ENCODE results near the gene CDO1.
A peak's percentile ranks its signal among the peaks of the same experiment; 100 is the strongest.

CDO1 gene

DNA sequence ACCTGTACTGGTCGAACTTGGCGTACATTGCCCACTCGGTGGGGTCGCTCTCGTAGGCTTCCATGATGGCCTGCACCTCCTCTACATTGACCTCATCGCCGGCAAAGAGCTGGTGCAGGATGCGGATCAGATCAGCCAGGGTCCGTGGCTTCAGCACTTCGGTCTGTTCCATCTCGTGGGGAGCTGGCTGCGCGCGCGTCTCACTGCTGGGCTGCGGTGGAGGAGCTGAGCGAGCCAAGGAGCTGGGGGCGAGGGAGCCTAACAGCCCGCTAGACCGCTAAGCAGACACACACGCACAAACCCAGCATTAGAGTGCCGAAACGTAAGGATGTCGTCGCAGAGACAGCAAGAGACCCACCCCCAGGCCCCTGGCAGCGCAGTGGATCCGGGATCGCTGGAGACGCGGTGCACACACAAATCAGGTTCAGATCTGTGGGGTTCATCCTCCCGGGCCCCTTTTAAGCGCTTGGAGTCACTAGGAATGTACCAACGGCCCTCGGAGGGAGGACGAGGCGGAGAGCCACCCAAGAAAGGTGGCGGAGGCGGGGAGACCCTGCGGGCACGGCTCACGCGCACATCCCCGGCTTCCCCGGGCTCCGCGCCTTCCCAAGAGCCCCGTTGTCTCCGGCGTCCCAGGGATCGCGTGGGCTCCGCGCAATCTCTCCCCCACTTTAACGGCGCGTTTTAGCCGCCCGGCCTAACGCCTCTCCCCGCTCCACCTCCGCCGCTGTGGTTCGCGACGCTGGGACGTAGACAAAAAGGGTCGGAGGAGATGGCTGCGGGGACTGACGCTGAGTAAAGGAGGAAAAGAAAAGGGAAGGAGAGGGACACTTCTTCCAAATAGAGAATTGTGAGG lies at the start of gene CDO1:
Gene CDO1, minus strand, starts transcription at position 434 of the 856 bp plus-strand sequence. Its CDS starts 262 bp downstream, at position 172.
- Mint-ChIP-seq H3K4me3 (peak within 1 kb of the TSS; percentile 49), H3K9me3 (no peaks in the 10 kb centered on the region), H3K27me3 (peaks cover 73% of the 10 kb centered on the region), H3K36me3 (ENCODE audit: low read depth) (no peaks in the 10 kb centered on the region), H3K27ac (no peak within 1 kb of the TSS), H3K4me1 (ENCODE audit: low read depth) (peaks cover 22% of the 10 kb centered on the region)
- intact Hi-C loops (cut with micrococcal nuclease) = loop anchor here (5.0 kb wide), 1 partner anchor 169 kb away; no protein-coding TSS in a partner anchor

DNA sequence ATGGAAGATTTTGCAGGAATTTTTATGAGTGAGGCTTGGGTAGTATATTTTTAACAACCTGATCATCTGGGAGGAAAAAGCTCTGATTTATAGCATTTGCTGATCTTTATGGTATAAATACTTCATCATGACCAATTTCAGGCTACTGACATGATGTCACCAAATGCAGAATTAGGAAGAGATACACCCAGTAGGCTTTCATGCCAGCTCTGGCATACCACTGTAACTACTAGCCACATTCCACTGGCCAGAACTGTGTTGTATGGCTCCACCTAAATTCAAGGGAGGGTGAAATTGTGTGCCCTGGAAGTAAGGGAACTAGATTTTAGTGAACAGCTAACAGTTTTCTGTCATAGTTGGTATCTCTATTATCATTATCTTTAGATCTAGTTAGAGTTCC lies 42.9 kb upstream of the CDO1 start:
- H3K27me3 Mint-ChIP-seq = no peaks in the 10 kb centered on the region
- H3K4me3 Mint-ChIP-seq = no peak overlapping the region
- intact Hi-C loops (cut with micrococcal nuclease) = no loop called here
- H3K36me3 Mint-ChIP-seq (ENCODE audit: low read depth) = no peaks in the 10 kb centered on the region
- H3K9me3 Mint-ChIP-seq = no peaks in the 10 kb centered on the region
- peaks cover 43% of the 10 kb centered on the region for H3K4me1 Mint-ChIP-seq (ENCODE audit: low read depth)
- H3K27ac Mint-ChIP-seq = no peak overlapping the region

DNA sequence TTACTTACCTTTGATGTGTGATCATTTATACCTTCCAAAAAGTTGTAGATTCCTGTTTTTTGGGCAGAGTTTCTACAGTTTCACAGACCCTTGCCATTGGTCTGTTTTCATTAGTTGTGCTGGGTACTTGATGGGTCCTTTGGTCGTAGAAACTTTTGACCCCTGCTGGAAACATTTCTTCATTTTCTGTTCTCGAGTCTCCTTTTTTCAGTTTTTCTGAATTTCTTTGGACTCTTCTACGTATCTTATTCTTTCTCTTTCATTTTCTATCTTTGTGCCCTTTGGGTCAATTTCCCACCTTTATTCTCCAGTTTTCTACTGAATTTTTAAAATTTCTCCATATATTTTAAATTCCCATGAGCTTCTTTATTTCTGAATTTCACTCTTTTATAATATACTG lies 41.9 kb upstream of the CDO1 start:
- Mint-ChIP-seq H3K27ac (no peak overlapping the region), H3K27me3 (no peaks in the 10 kb centered on the region), H3K4me3 (no peak overlapping the region), H3K9me3 (peaks cover 8% of the 10 kb centered on the region), H3K4me1 (ENCODE audit: low read depth) (peaks cover 42% of the 10 kb centered on the region), H3K36me3 (ENCODE audit: low read depth) (peaks cover 7% of the 10 kb centered on the region)
- intact Hi-C loops (cut with micrococcal nuclease) = no loop called here

DNA sequence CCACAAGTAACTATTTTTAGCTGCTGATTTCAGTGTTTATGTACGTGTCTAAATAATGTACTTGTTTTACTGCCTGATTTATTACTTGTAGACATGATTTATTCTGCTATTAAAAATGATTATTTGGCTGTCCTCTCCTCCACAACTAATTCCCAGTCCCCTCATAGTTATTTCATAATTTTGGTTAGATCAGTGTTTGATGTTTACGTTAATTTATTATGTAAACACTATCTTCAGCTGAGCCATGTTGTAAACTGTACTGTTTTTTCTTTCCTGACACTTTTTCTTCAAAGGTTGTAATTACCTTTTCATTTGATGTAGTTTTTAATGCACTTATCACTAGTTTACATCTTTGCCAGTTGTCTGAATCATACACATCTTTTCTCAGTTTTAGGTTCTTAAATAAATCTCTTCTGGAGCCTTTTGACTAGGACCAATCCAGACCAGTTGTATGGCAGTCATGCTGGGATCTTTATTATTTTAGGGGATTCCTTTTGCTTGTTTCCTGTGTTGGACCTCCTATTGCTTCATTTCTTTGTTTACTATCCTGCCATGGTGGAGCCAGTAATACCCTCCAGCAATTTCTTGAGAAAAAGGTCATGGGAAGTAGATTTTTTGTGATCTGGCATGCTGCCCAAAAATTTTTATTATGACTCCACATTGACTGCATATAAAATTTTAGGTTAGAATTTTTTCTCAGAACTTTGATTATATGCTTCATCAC lies 41.3 kb upstream of the CDO1 start:
- intact Hi-C loops (cut with micrococcal nuclease) = no loop called here
- no peaks in the 10 kb centered on the region for H3K27me3 Mint-ChIP-seq
- H3K4me1 Mint-ChIP-seq (ENCODE audit: low read depth) = peaks cover 42% of the 10 kb centered on the region
- H3K27ac Mint-ChIP-seq = no peak overlapping the region
- peaks cover 11% of the 10 kb centered on the region for H3K9me3 Mint-ChIP-seq
- H3K36me3 Mint-ChIP-seq (ENCODE audit: low read depth) = peaks cover 8% of the 10 kb centered on the region
- no peak overlapping the region for H3K4me3 Mint-ChIP-seq

DNA sequence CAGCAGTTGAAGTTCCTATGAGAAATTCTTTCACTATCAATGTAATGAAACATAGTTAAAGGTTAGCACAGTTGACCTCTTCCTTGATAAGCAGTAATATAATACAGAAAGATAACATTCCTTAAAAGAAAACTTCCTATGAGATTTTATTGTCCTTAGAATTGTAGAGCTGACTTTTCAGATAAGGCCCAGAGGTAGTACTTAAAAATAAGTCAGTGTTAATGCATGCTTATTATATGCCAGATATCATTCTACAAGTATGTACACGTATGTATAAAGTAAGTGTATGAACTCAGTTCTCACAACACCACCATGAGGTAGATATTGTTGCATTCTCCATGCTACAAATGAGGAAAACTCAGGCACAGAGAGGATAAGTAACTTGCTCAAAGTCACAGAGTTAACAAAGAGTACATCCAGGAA lies 40.6 kb upstream of the CDO1 start:
- peaks cover 11% of the 10 kb centered on the region for H3K9me3 Mint-ChIP-seq
- intact Hi-C loops (cut with micrococcal nuclease) = no loop called here
- peaks cover 8% of the 10 kb centered on the region for H3K36me3 Mint-ChIP-seq (ENCODE audit: low read depth)
- H3K4me1 Mint-ChIP-seq (ENCODE audit: low read depth) = peaks cover 42% of the 10 kb centered on the region
- no peaks in the 10 kb centered on the region for H3K27me3 Mint-ChIP-seq
- no peak overlapping the region for H3K4me3 Mint-ChIP-seq
- H3K27ac Mint-ChIP-seq = no peak overlapping the region

DNA sequence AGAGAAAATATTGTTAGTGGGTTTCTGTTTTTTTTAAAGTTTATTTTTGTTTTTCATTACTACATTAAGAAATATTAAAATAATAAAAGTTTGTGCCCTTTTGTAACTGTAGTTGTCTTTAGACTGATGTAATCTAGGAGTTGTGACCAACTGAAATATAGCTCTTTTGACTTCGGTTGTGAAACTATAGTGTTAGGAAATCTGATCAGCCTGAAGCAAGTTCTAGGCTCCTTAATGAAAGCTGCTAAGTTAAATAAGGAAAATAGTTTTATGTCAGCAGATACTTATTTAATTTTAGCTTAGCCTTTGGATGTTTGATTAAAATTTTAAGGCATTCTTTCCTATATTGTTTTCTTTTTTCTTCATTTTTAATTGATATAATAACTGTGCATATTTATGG lies 39.5 kb upstream of the CDO1 start:
- H3K27ac Mint-ChIP-seq = no peak overlapping the region
- no peak overlapping the region for H3K4me3 Mint-ChIP-seq
- H3K36me3 Mint-ChIP-seq (ENCODE audit: low read depth) = peaks cover 8% of the 10 kb centered on the region
- H3K4me1 Mint-ChIP-seq (ENCODE audit: low read depth) = peaks cover 46% of the 10 kb centered on the region
- no peaks in the 10 kb centered on the region for H3K27me3 Mint-ChIP-seq
- H3K9me3 Mint-ChIP-seq = peaks cover 11% of the 10 kb centered on the region
- intact Hi-C loops (cut with micrococcal nuclease) = no loop called here

DNA sequence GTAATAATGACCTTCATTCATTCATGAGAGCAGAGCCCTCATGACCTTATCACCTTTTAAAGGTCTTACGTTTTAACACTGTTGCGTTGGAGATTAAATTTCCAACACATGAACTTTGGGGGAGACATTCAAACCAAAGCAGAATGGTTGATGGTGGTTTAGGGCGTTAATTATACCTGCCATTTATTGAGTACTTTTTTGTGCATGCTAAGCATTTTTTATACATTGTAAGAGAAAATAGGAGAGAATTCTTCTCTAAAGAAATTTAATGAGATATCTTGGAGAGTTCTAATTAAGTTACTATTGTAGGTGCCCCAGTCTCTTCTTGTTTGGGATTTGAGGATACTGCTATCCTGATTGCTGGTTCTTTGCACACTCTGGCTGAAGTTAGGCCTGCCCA lies 37.7 kb upstream of the CDO1 start:
- H3K36me3 Mint-ChIP-seq (ENCODE audit: low read depth) = peaks cover 8% of the 10 kb centered on the region
- no peaks in the 10 kb centered on the region for H3K27me3 Mint-ChIP-seq
- H3K4me3 Mint-ChIP-seq = no peak overlapping the region
- intact Hi-C loops (cut with micrococcal nuclease) = no loop called here
- no peak overlapping the region for H3K27ac Mint-ChIP-seq
- peaks cover 60% of the 10 kb centered on the region for H3K4me1 Mint-ChIP-seq (ENCODE audit: low read depth)
- peaks cover 11% of the 10 kb centered on the region for H3K9me3 Mint-ChIP-seq

DNA sequence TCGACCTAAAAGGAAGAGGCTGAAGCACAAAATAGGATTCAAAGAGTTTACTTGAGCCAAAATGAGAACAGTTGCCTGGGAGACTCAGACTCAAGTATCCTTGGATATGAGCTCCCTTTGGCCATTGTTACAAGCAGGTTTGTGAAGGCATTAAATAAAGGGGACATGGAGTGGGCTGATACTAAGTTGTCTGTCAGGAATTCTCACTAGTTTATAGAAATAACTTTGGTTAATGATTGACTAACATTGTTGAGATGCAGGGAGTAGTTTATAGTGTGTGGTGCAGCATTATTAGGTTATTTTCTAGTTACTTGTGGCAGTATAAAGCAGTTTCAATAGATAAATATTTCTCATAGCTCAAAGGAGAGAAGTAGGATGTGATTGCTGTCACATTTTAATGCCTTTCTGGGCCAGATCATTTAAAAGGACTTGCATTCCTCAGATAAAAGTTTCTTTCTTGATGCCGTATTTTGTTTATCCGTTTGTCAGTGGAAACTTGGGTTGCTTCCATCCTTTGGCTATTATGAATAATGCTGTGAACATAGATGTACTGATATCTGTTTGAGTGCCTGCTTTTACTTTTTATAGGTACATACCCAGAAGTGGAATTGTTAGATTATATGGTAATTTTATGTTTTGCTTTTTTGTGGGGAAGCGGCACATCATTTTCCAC lies 34.4 kb upstream of the CDO1 start:
- no peaks in the 10 kb centered on the region for H3K27me3 Mint-ChIP-seq
- H3K4me1 Mint-ChIP-seq (ENCODE audit: low read depth) = peaks cover 35% of the 10 kb centered on the region
- peaks cover 11% of the 10 kb centered on the region for H3K9me3 Mint-ChIP-seq
- no peak overlapping the region for H3K4me3 Mint-ChIP-seq
- H3K36me3 Mint-ChIP-seq (ENCODE audit: low read depth) = peaks cover 8% of the 10 kb centered on the region
- intact Hi-C loops (cut with micrococcal nuclease) = no loop called here
- H3K27ac Mint-ChIP-seq = no peak overlapping the region

DNA sequence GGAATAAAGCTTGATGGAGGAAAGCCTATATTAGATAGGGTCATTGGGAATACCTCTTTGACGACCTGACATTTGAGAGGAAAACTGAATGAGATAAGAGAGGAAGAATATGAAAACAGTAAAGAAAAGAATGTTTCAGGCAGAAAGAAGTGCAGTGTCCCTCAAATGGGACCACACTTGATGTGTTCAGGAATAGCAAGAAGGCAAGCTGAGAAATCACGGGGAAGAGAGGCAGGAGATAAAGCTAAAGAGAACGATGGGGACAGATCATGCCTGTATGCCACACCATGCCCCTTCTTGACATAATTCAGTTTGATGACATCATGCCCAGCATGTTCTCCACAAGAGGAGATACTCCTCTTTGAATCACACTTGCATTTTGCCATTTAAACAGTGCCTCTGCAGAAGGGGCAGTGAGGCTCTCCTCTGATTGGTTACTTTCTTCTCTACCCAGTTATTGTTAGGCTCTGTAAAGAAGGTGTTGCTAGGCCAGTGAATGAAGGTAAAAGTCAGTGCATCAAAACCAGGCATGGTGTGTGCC lies 32.9 kb upstream of the CDO1 start:
- Mint-ChIP-seq H3K9me3 (peaks cover 11% of the 10 kb centered on the region), H3K4me3 (no peak overlapping the region), H3K27me3 (no peaks in the 10 kb centered on the region), H3K27ac (no peak overlapping the region), H3K36me3 (ENCODE audit: low read depth) (peaks cover 8% of the 10 kb centered on the region), H3K4me1 (ENCODE audit: low read depth) (peaks cover 25% of the 10 kb centered on the region)
- intact Hi-C loops (cut with micrococcal nuclease) = no loop called here

DNA sequence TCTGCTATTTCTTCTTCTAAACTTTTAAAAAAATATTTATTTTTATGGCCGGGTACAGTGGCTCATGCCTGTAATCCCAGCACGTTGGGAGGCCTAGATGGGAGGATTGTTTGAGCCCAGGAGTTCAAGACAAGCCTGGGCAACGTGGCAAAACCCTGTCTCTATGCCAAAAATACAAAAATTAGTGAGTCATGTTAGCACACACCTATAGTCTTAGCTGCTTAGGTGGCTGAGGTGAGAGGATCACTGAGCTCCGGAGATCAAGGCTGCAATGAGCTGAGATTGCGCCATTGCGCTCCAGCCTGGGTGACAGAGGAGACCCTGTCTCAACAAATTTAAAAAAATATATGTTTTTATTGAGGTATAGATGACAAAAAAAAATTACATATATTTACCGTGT lies 30.8 kb upstream of the CDO1 start:
- intact Hi-C loops (cut with micrococcal nuclease) = no loop called here
- Mint-ChIP-seq H3K4me1 (ENCODE audit: low read depth) (peaks cover 40% of the 10 kb centered on the region), H3K4me3 (no peak overlapping the region)

DNA sequence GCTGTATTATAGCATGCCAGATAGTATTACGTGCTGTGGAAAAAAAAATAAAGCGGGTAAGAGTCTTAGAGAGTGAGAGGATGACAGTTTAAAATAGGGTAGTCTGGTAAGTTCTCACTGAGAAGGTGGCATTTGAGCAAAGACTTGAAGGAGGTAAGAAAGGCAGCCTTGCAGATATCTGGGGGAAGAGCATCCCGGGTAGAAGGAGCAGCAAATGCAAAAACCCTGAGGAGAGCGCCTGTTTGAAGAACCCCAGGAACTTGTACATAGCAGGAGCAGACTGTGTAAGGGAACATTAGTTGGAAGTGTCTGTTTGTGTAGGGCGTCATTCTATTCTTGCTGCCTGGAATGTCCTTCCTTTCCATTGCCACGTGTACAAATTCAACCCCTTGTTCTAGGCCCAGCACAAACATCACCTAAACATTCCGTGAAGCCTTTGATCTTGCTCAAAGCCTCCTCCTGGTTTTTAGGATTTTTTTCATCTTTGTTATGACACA lies 27.9 kb upstream of the CDO1 start:
- no peak overlapping the region for H3K4me3 Mint-ChIP-seq

More for the DNA sequence above, 30.8 kb upstream of the CDO1 start:
- Mint-ChIP-seq H3K9me3 (no peaks in the 10 kb centered on the region), H3K27me3 (no peaks in the 10 kb centered on the region), H3K36me3 (ENCODE audit: low read depth) (no peaks in the 10 kb centered on the region), H3K27ac (no peak overlapping the region)

DNA sequence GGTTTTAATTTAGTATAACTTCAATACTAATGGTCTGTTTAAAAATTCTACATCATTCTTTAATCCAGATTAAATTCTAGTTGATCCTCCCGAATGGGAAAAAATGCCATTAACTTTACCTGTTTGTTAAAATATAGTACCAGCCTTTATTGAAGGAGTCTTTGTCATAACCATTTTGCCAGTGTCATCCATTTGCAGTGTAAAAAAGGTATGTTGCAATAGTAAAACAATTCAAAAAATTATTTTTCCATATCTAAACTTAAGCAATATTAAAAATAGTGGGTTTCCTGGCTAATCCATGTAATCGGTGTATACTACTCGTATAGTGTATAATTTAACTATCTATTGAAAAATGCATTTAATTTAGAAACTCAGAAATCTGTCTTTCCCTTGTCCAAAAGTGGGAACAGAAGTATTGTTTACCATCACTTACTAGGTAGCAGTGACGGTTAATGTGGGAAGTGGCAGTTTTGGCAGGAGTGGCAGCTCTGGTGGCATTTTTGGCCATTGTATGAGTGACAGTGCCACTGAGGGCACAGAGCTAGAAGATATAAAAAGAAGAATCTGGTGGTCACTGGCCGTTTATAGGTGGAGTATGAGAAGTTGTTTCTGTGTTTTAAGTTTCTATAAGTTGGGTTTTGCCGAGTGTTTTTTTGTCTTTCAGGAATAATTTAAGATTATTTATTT lies 27.1 kb upstream of the CDO1 start:
- Mint-ChIP-seq H3K9me3 (no peaks in the 10 kb centered on the region), H3K27me3 (no peaks in the 10 kb centered on the region), H3K4me3 (peak overlapping the region; percentile 46), H3K36me3 (ENCODE audit: low read depth) (peaks cover 10% of the 10 kb centered on the region), H3K4me1 (ENCODE audit: low read depth) (peaks cover 39% of the 10 kb centered on the region), H3K27ac (no peak overlapping the region)
- intact Hi-C loops (cut with micrococcal nuclease) = loop anchor here (5.0 kb wide), 3 partner anchors 224 to 571 kb away; partner anchors contain the start of gene COMMD10

More for the DNA sequence above, 27.9 kb upstream of the CDO1 start:
- H3K4me1 Mint-ChIP-seq (ENCODE audit: low read depth) = peaks cover 36% of the 10 kb centered on the region
- H3K36me3 Mint-ChIP-seq (ENCODE audit: low read depth) = peaks cover 10% of the 10 kb centered on the region
- no peak overlapping the region for H3K27ac Mint-ChIP-seq
- no peaks in the 10 kb centered on the region for H3K9me3 Mint-ChIP-seq
- intact Hi-C loops (cut with micrococcal nuclease) = loop anchor here (5.0 kb wide), 3 partner anchors 223 to 572 kb away; partner anchors contain the start of gene COMMD10
- no peaks in the 10 kb centered on the region for H3K27me3 Mint-ChIP-seq

DNA sequence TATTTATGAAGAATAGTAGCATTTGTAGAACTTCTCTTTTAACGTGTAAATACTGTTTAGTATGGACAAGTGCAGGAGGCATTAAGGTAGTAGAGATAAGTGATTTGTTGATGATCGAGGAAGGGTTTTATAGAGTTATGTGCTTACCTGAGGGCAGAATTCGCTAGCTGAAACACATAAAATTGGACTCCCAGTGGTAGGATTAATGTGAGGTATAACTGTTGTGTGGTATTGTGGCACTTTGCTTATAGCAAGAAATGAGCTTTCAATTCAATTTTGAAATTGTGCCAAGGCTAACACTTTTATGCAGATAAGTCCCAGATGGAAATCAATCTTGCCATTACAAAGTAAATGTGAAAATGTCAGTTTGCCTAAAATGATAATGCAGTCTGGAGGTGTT lies 26.5 kb upstream of the CDO1 start:
- H3K4me1 Mint-ChIP-seq (ENCODE audit: low read depth) = peaks cover 39% of the 10 kb centered on the region
- H3K27ac Mint-ChIP-seq = peak overlapping the region; percentile 99
- peaks cover 12% of the 10 kb centered on the region for H3K36me3 Mint-ChIP-seq (ENCODE audit: low read depth)
- H3K9me3 Mint-ChIP-seq = no peaks in the 10 kb centered on the region
- peak overlapping the region; percentile 93 for H3K4me3 Mint-ChIP-seq
- intact Hi-C loops (cut with micrococcal nuclease) = loop anchor here (5.0 kb wide), 3 partner anchors 224 to 571 kb away; partner anchors contain the start of gene COMMD10
- H3K27me3 Mint-ChIP-seq = no peaks in the 10 kb centered on the region

Measured in dendritic cell treated with granulocyte-macrophage colony-stimulating factor and Interleukin-4, amounts not matched to agents 40 ng/mL and 50 ng/mL, for 4 days (primary cell).